DMS 273 (cell line): Measurements from ENCODE around the gene IFT57.
"Not testable (repeated sequence)": the region's sequence is repeated elsewhere in the genome, so short reads cannot be mapped to it uniquely, and the experiment has no call there.

ENCODE experiments used
- DNase-seq: peaks from one replicate; lab custom pipeline; 2025; ENCODE audit not compliant: unreplicated experiment; lab: John Stamatoyannopoulos, UW

The IFT57 gene, protein sequence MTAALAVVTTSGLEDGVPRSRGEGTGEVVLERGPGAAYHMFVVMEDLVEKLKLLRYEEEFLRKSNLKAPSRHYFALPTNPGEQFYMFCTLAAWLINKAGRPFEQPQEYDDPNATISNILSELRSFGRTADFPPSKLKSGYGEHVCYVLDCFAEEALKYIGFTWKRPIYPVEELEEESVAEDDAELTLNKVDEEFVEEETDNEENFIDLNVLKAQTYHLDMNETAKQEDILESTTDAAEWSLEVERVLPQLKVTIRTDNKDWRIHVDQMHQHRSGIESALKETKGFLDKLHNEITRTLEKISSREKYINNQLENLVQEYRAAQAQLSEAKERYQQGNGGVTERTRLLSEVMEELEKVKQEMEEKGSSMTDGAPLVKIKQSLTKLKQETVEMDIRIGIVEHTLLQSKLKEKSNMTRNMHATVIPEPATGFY

DNA sequence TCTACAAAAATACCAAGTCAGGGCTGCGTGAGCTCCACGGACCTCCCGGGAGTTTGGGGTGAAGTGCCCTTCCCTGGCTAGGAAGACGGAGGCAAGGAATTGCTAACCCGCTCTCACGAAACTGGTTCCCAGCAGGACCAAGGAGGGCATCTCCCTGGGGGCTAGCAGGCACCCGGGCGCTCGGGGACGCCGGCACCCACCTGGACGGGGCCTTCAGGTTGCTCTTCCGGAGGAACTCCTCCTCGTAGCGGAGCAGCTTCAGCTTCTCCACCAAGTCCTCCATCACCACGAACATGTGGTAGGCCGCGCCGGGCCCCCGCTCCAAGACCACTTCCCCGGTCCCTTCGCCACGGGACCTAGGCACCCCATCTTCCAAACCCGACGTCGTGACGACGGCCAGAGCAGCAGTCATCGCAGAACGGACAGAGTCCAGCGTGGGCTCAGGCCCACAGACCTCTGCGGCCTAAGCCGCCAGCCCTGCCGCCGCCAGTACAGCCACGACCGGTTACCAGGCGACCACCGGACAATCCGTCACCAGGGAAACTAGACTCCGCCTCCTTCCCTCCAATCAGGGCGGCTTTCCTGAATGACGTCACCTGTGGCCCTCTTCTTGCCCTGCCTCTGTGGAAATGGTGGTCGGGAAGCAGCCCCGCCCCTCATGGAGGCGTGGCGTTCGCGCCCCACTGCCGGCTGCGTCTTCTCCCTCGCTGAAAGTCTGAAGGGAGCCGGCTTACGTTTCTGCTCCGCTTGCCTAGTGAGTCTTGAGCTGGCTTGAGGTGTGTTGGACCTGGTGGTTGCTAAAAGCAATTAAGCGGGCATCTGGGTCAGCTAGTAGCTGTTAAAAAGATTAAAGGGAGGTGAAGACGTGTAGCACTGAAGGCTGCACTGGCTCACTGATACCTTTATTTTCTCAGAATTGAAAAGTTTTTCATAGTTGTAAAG is at the start of gene IFT57:
Gene IFT57 (minus strand): TSS at position 514 of the 942 bp plus-strand sequence. CDS start 102 bp downstream, at position 412.
- DNase-seq, result peak; percentile 100

DNA sequence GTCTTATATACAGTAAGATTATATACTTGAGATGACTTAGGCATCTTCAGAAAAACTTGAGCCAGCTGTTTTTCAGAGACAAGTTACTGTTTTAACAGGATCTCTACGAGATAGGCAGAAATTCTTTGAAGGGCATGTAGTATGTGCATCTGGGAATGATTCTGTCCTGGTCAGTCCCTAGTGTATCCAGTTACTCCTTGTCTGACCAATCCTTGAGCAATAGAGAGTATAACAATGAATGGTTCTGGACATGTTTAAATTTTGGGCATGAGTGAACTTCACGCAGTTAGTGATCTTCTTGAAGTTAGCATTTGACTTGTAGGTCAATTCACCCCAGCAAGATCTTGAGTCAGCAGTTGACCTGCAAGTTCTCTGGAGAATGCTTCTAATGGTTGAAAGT is 49.4 kb upstream of the IFT57 start:
- DNase-seq, result no peak

DNA sequence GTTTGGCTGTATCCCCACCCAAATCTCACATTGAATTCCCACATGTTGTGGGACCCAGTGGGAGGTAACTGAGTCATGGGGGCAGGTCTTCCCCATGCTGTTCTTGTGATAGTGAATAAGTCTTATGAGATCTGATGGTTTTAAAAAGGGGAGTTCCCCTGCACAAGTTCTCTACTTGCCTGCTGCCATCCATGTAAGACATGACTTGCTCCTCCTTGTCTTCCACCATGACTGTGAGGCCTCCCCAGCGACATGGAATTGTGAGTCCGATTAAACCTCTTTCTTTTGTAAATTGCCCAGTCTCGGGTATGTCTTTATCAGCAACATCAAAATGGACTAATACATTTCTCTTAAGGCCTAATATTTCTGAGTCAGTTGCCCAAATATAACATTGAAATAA is 46.0 kb upstream of the IFT57 start:
- not testable (repeated sequence) for DNase-seq

DNA sequence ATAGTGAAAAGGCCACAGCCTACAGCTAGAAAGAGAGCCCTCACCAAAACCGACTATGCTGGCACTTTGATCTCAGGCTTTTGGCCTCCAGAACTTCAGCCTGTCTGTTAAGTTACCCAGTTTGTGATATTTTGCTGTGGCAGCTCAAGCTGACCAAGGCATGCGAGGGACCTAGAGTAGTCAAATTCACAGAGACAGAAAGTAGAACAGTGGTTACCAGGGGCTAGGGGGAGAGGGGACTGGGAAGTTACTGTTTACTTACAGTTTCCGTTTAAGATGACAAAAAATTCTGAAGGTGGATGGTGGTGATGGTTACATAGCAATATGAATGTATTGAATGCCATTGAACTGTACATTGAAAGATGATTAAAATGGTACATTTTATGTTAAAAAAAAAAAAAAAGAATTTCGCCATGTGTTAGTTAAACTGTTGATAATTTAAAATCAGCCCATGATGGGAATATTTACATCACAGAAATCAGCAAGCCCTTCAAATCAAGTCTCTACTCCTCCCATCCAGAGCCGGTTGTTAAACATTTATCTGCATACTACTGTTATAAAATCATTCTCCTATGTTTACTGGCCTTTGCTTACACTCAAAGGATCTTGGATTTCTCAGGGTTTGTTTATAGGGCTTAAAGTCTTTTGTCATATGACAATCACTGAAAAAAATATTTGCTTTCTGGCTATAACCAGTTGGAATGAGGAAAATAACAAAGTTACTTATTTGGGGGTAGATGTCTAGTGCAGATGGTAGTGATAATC is 42.5 kb upstream of the IFT57 start:
- DNase-seq, result not testable (repeated sequence)

DNA sequence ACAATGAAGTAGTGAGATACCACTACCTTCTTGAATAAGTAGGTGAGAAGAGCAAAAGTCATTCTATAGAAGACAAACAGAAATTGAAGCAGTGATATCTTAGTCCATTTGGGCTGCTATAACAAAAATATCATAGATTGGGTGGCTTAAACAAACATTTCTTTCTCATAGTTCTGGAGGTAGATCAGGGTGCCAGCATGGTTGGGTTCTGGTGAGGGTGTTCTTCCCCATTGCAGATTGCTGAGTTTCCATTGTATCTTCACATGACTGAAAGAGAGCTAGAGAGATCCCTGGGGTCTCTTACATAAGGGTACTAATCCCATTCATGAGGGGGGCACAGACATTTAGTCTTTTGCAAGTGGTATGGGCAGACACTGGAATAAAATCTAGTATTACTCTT is 32.9 kb upstream of the IFT57 start:
- no peak for DNase-seq

DNA sequence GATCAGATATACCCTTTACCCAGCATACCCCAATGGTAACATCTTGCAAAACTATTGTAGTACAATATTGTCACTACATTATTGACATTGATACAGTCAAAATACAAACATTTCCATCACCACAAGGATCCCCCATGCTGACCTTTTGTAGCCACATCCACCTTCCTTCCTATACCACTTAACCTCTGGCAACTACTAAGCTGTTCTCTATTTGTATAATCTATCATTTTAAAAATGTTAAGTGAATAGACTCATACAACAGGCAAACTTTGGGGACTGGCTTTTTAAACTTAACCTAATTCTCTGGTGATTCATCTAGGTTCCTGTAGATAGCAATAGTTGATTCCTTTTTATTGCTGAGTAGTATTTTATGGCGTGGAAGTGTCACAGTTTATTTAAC is 29.6 kb upstream of the IFT57 start:
- no peak for DNase-seq

DNA sequence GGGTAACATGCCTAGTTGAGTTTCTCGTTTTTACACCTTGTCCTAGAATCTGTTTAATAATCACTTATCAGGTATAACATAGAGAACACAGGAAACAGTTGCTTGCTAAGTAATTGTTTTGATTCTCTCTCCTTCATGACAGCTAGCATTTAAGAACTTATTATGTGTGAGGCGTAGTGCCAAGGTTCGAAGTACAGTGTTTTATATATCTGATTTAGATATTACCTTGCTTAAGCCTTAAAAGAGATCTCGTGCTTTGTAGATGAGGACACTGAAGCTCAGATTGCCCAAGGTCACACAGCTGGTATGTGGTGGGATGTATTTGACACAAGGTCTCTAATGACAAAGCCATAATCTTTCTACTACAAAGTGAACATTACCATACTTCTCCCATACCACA is 29.0 kb upstream of the IFT57 start:
- DNase-seq, result no peak

DNA sequence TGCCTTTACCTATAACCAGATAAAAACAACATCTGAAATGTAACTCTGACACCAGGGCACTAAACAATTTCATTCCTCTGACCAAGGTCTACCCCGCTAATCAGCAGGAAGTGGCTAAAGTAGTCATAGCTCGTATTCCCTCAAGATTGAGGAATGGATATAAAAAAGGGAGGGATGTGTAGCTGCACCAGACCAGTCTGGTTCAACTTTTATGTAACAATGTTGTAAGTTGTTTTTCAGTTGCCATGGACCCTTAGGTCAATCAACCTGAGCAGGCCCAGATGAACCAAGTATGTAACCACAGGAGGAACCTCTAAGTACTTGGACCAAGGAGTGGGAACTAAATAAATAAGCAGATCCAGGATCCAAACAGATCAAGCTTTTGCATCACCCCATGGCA is 28.4 kb upstream of the IFT57 start:
- no peak for DNase-seq

DNA sequence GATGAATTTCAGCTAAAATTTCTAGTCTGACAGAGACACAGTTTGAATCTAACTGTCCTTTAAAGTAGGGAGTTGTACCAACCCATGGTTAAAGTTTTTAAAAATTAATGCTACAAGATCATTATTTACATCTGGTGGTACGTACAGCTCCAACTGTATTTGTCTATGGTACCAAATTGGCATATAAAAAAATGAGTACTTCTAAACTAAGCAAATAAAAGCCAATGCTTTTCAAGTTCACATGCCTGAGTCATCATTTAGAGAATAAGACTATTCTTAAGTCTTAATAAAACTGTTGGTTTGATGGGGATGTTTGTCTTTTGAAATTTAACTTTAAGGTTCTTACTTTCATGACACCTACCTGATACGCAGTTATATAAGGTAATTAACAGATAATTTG is 21.0 kb upstream of the IFT57 start:
- DNase-seq, result no peak

DNA sequence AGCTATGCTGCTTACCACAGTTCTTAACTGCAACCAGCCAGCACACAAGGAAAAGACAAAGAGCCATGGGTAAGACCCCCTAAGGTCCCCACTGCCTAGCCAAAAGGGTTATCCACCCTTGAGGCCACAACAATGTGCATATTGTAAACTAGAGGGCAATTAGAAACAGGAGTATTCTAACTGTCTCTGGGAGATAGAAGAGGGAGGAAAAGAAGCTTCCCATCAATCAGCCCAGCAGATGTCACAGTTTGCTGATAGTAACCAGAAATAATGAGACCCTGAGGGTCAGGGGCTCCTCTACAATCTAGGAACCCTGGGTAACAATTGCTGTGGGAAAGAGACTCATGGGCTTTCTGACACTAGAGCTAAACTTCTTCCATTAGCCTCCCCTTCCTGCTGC is 20.6 kb upstream of the IFT57 start:
- no peak for DNase-seq

DNA sequence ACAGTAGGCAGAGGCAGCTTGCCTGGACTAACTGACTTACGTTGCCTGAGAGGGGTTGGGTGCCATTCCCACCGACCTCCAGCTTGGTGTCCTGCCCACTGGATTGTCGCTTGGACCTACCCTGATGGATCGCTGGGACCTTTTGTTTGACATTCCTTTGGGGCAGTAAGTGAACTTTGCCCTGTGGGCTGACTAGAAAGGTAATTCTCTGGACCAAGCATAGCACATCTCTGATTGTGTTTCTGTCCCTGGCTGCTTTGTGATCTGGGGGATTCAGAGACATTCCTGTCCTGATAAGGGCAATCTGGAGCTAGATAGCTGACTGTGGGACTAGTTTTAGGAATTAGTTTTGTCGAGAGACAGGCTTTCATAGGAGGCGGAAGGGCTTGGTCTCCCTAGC is 19.5 kb upstream of the IFT57 start:
- no peak for DNase-seq

DNA sequence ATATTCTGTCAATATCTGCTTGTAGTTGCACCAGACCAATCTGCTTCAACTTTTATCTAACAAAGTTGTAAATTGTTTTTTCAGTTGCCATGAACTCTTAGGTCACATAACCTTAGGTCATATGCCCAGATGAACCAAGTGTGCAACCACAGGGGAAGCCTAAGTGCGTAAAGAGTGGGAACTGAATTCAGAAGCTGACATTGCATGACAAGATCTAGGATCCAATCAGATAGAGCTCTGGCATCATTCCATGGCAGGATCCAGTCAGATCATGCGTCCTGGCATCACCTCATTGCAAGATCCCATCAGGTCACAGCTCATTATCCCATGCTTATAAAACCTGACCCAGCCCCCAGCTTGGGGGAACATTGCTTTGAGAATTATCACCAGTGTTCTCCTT is 18.9 kb upstream of the IFT57 start:
- no peak for DNase-seq

DNA sequence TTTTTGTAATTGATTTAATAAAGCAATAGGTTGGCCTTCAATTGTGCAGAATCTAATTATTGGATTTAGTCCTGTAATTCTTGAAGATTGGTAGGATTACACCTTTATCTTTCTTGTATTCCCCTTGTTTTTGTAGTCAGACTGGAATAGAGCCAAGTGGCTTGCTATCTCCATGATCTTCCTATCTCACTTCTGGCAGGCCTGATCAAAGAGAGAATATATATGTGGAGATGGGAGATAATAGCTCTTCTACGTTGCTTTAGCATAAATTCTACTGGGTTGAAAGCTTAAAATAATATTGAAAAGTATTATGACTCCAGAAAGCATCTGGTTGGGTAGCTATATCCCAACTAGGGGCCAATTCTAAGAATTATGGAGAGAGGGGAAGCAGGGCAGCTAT is 16.9 kb upstream of the IFT57 start:
- no peak for DNase-seq

DNA sequence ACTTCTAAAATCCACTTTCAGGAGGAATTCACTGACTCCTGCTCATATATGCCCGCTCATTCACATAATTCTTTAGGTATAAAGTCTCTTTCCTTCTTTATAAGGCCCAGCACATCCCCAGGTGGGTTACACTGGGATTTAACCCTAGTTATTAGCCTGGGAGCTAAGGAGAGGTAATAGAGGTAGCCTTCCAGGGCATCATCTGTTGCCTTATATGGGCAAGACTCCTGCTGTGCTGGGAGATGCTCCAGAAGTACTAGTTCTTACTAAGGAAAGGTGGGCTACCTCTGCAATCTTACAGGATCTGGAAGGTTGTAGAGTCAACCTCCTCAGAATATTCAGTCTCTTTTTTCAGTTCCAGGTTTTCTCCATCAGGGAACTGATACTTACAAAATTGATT is 13.1 kb upstream of the IFT57 start:
- DNase-seq, result no peak

DNA sequence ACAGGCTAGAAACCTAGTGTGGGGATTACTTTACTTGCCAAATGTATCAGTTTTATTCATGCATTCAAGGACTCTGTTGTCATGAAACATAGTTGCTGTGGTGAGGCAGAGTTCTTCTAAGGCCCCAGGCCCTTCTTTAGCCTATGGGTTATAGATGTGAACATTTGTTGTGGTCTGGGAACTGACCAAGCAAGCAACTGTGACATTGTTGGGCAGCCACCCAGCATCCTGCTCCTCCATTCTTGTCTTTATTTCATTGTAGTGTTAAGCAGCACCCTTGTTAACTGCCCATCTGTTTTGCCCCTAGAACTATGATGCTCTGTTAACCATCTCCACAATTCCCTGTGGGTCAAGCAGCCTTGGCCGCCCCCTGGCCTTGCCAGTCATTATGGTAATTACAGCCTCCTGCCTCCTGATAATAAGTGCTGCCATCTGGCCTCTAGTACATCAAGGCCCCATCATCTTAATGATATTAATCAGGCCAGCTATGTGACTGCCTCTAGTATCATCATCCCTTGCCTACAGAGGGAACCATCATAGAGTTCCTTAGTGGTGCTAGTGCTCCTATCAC is 12.2 kb upstream of the IFT57 start:
- DNase-seq, result peak; percentile 84

DNA sequence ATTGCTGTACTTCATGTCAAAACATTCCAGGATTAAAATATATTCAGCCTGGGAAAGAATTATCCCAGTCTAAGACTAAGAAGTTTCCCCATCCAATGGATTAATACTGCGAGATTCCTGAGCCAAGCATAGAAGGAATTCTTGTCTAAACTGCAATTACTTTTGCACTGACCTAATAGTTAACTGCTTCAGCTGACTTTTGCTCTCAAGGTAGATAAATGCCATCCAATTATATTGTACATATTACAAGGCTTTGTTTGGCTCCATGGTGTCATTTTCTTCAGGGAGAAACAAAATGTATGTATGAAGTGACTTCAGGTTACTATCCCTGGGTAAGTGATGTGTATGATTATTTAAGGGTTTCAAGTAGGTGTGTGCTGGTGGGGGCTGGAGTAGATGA is 6.1 kb upstream of the IFT57 start:
- DNase-seq, result no peak

DNA sequence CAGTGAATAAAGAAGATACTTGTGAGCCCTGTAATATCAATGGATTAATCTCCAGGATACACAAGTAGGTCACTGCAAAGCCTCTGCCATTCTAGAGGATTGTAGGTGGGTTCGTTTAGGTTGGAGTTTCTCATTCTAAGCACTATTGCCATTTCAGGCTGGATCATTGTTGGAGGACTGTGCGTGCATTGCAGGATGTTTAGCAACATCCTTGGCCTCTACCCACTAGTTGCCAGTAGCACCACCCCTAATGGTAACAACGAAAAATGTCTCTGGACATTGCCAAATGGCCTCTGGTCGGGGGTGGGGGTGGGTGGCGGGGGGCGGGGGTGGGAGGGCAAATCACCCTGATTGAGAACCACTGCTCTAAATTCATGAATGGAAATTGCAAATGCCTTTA is 4.9 kb upstream of the IFT57 start:
- no peak for DNase-seq

DNA sequence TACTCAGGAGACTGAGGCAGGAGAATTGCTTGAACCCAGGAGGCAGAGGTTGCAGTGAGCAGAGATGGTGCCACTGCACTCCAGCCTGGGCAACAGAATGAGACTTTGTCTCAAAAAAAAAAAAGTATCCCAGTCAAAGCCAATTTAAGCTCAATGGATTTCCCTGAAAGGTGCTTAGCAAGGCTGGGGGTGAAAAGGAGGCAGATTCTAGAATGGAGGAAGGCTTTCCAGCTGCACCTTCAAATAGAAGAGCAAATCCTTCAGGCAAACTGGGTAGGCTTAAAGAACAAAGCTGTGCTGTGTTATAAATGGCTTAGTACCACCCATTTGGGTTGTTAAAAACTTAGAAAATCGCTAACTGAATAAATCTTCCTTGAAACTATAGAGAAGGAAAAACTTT is 3.0 kb upstream of the IFT57 start:
- no peak for DNase-seq

DNA sequence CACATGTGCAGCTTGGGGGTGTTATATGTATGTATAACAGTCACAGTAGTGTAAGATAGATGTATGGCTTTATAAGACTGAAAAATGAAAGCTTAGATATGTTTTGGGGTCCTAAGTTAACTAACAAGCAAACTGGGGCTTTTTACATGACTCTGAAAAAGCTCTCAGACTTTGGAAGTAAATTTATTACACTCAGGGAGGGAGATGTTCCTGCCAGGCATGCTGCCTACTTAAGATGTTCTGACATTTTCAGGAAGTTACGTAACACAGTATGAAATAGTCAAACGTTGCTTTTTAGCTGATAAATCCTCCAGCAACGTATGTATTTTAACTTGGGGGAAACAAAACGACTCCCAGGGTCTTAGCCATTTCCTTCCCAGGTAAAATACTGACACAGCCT is 1.7 kb upstream of the IFT57 start:
- no peak for DNase-seq

DNA sequence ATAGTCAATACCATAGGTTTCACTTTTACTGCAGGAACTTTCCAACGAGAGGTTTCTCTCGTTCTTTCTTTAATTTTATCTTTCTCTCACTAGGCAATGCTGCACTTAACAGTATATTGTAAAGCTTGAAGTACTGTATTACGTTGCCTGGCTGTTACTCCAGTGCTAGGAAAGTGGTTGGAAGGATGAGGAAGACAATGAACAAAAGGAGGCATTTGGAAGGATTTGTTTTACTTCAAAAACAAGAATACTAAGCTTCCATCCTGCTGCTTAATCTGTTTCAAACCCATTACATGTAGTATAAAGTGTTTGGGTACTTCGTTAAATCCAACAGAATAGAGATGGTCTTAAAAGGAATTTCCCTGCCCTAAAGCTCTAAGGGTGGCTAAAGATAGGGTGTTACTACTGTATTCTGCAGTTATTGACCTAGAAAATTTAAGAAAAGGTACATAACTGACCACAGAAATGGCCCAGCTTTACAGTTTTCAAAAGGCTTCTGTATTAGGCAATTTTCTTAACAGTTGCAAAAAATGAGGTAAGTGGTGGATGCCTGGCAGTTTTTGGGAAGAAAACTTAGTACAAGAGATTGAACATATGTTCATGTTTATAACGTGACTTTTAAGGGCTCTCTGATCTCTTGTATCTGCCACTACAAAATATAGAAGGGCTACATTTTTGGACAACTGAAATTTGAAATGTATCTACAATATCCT is 785 bp upstream of the IFT57 start:
- DNase-seq, result peak; percentile 58
